Endothelial cell of umbilical vein (primary cell): Measurements from ENCODE around the gene FBXO27. TPM values are rescaled to one million over a fixed set of nuclear protein-coding genes. Genes with fewer than 3 reads are reported as not detected.

Experiments used
- BruUV-seq: library from RNA; stranded (reverse); fragments of 400-500 nt; replicated peaks from 2 replicates; lab custom pipeline; 2021; lab: Mats Ljungman, UMichigan
- CTCF ChIA-PET: fragments of 300-600, 350-600 bp; sonication (Branson Sonifier 250); formaldehyde crosslinking; loops from one replicate; lab custom pipeline; 2021; ENCODE audit warnings: antibody characterized with exemption, inconsistent platforms; lab: Charles Lee
- POLR2A ChIA-PET: fragments of 300-600, 350-600 bp; sonication (Branson Sonifier 250); formaldehyde crosslinking; loops from one replicate; lab custom pipeline; 2021; ENCODE audit warnings: antibody characterized with exemption, inconsistent platforms; lab: Charles Lee
- DNase-seq: peaks from one replicate; pipeline ENCODE4 v3.0.0-alpha.2; 2011; ENCODE audit warnings: low read depth, low spot score
- FAIRE-seq: peaks from 2 replicates; lab custom pipeline; 2011; peaks lifted over from hg19 to GRCh38; lab: Jason Lieb, UNC
- H2AFZ ChIP-seq: 2 replicates; pipeline ENCODE4 v1.6.0; 2012; ENCODE audit warnings: low read depth, low read length, control low read depth, inconsistent platforms
- H3K27ac ChIP-seq: 2 replicates; pipeline ENCODE4 v1.5.1; 2011; ENCODE audit warnings: low read depth, mild to moderate bottlenecking, control low read depth, low read length, moderate library complexity; ENCODE audit not compliant: insufficient read depth
- H3K27me3 ChIP-seq, 2 experiments: 2 replicates each; pipeline versions ENCODE4 v1.6.0 to v1.6.1; 2011; ENCODE audit warnings: low read length in 2 of 2, mixed read lengths in 1 of 2; ENCODE audit not compliant: control insufficient read depth in 2 of 2, insufficient read depth in 2 of 2
- H3K36me3 ChIP-seq, 2 experiments: 2 replicates in 1 of 2; 3 replicates in 1 of 2; pipeline ENCODE4 v1.5.1; 2011; ENCODE audit warnings: low read length in 2 of 2, mild to moderate bottlenecking in 1 of 2, moderate library complexity in 1 of 2; ENCODE audit not compliant: control insufficient read depth in 2 of 2, insufficient read depth in 2 of 2; ENCODE audit errors: extremely low read depth in 1 of 2
- H3K4me1 ChIP-seq: 3 replicates; pipeline ENCODE4 v1.5.1; 2011; ENCODE audit warnings: mild to moderate bottlenecking, low read length; ENCODE audit not compliant: control insufficient read depth, insufficient read depth; ENCODE audit errors: extremely low read depth
- H3K4me2 ChIP-seq: 2 replicates; pipeline ENCODE4 v1.6.1; 2011; ENCODE audit warnings: low read length, control low read depth, mixed read lengths; ENCODE audit not compliant: insufficient read depth
- H3K4me3 ChIP-seq, 3 experiments: fragments of 200-600 bp in 1 of 3; sonication (generic), shearing (Covaris generic) in 1 of 3; replicated peaks in 1 of 3; 2 replicates each; pipeline ENCODE4 v1.5.1; 2011 to 2016; ENCODE audit warnings: control low read depth in 3 of 3, low read length in 3 of 3, mild to moderate bottlenecking in 2 of 3, inconsistent platforms in 1 of 3, low read depth in 1 of 3, moderate library complexity in 1 of 3; ENCODE audit not compliant: insufficient read depth in 1 of 3
- H3K79me2 ChIP-seq: 2 replicates; pipeline ENCODE4 v1.6.0; 2012; ENCODE audit warnings: low read length, inconsistent platforms; ENCODE audit not compliant: control insufficient read depth, insufficient read depth
- H3K9ac ChIP-seq: replicated peaks from 2 replicates; pipeline ENCODE3; 2011; ENCODE audit warnings: low read length, control low read depth; ENCODE audit not compliant: insufficient read depth; ENCODE audit errors: extremely low read depth
- H3K9me1 ChIP-seq: replicated peaks from 3 replicates; pipeline ENCODE4 v1.6.0; 2011; ENCODE audit warnings: mild to moderate bottlenecking, low read length; ENCODE audit not compliant: control insufficient read depth, insufficient read depth; ENCODE audit errors: extremely low read depth
- H3K9me3 ChIP-seq: replicated peaks from 2 replicates; pipeline ENCODE4 v1.5.1; 2012; ENCODE audit warnings: low read length, inconsistent platforms; ENCODE audit not compliant: control insufficient read depth, insufficient read depth
- H4K20me1 ChIP-seq: replicated peaks from 2 replicates; pipeline ENCODE3; 2011; ENCODE audit warnings: mild to moderate bottlenecking, low read length; ENCODE audit not compliant: control insufficient read depth, insufficient read depth; ENCODE audit errors: extremely low read depth
- EZH2 ChIP-seq: IDR thresholded peaks from 2 replicates; pipeline ENCODE4 v1.6.1; 2012; ENCODE audit warnings: borderline replicate concordance, low read depth, mild to moderate bottlenecking, moderate library complexity, low read length, inconsistent platforms; ENCODE audit not compliant: severe bottlenecking
- FOS ChIP-seq: IDR thresholded peaks from 2 replicates; pipeline ENCODE4 v1.6.1; 2011; ENCODE audit warnings: mild to moderate bottlenecking, low read length, moderate library complexity, borderline replicate concordance; ENCODE audit not compliant: insufficient read depth
- GATA2 ChIP-seq: IDR thresholded peaks from 2 replicates; pipeline ENCODE4 v1.7.0; 2011; ENCODE audit warnings: low read depth, mild to moderate bottlenecking, moderate library complexity, mixed read lengths, low read length; ENCODE audit not compliant: insufficient read length, insufficient read depth
- JUN ChIP-seq: IDR thresholded peaks from 2 replicates; pipeline ENCODE4 v1.6.1; 2011; ENCODE audit warnings: borderline replicate concordance, low read depth; ENCODE audit not compliant: insufficient read length, insufficient read depth
- MYC ChIP-seq: IDR thresholded peaks from one replicate; pipeline ENCODE4 v1.6.1; 2011; ENCODE audit warnings: mild to moderate bottlenecking, low read depth, low read length
- POLR2A ChIP-seq: IDR thresholded peaks from 2 replicates; pipeline ENCODE4 v1.6.1; 2012; ENCODE audit warnings: low read depth, mild to moderate bottlenecking, control low read depth, low read length
- POLR2AphosphoS5 ChIP-seq: IDR thresholded peaks from 2 replicates; pipeline ENCODE4 v1.6.1; 2012; ENCODE audit warnings: low read depth, mild to moderate bottlenecking, control low read depth, low read length, moderate library complexity; ENCODE audit not compliant: insufficient read depth
- dilution Hi-C: fragments of 300-500 bp; cut with MboI; formaldehyde crosslinking; loops from one replicate; pipeline ENCODE4 v1.15.0; 2019; ENCODE audit warnings: low sequenced_read_pairs; ENCODE audit not compliant: extremely low pct_ligation_motif_present
- intact Hi-C: fragments of 100-400 bp; cut with micrococcal nuclease; formaldehyde crosslinking; loops from one replicate; pipeline ENCODE4 v1.10.0; 2022
- polyA plus RNA-seq, 4 experiments: library from polyadenylated mRNA; depleted of rRNA in 3 of 4; stranded (reverse) in 3 of 4; unstranded in 1 of 4; fragments of >200 nt; gene quantifications; 2 replicates each; pipeline versions ENCODE4 v1.2.1 to v1.2.3, GENCODE V29; 2011 to 2012; ENCODE audit warnings: missing spikeins in 1 of 4
- total RNA-seq: library from RNA; stranded (reverse); gene quantifications from 2 replicates; pipeline ENCODE4 v1.2.3, GENCODE V29; 2021
- TF ChIP-seq, protein P1 (sequence below), 2 donors: IDR thresholded peaks; 1 replicate in 1 of 2; 2 replicates in 1 of 2; pipeline ENCODE4 v1.5.1; 2011; ENCODE audit warnings: low read length in 2 of 2, mild to moderate bottlenecking in 2 of 2, moderate library complexity in 2 of 2, control low read depth in 1 of 2, inconsistent platforms in 1 of 2, low read depth in 1 of 2; ENCODE audit not compliant: insufficient read depth in 1 of 2; ENCODE audit errors: extremely low read depth in 1 of 2
- TF ChIP-seq, protein P2 (sequence below): IDR thresholded peaks from 2 replicates; pipeline ENCODE4 v1.6.1; 2011; ENCODE audit not compliant: insufficient read depth, insufficient read length

The FBXO27 gene
- total and polyA plus RNA-seq, 2 donors (not counting 3 experiments of a cell fraction or from before 2014, with no cell fraction given), result 3.5 to 4.2 TPM

DNA sequence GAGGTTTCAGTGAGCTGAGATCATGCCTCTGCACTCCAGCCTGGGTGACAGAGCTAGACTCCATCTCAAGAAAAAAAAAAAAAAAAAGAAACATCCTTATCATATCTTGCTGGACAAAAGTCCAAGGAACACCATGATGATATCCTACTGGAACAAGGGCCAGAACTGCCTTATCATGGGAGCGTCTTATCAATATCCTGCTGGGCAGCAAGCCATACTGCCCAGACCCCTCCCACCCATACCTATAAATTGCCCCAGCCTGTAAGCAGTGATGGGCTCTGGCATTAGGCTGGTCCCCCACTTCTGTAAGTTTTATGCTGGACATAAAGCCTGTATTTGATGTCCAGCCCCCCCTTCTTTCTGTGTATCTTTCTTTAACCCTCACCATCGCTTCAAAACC, 14.7 kb upstream of the FBXO27 start:
- intact Hi-C loops, result no loop called here
- CTCF ChIA-PET, result no interaction called here
- POLR2A ChIA-PET, result interaction anchor here (0.6 to 0.7 kb wide), 2 partner anchors 13 to 92 kb away, joined by 3 to 7 read pairs; no protein-coding TSS in a partner anchor

More for the DNA sequence above, 14.7 kb upstream of the FBXO27 start:
- Histone ChIP-seq H3K4me2 (no peak overlapping the region), H3K27me3 (peaks cover 0 to 1% of the 10 kb centered on the region in 2 experiments), H3K4me1 (no peaks in the 10 kb centered on the region), H3K36me3 (no peaks in the 10 kb centered on the region), H3K27ac (no peak overlapping the region), H3K9ac (no peak overlapping the region), H4K20me1 (no peaks in the 10 kb centered on the region), H3K79me2 (no peaks in the 10 kb centered on the region), H2AFZ (no peak overlapping the region), H3K9me1 (no peaks in the 10 kb centered on the region), H3K9me3 (no peaks in the 10 kb centered on the region), H3K4me3 (no peak overlapping the region)
- no peak for TF ChIP-seq MYC
- no peak for TF ChIP-seq POLR2A
- no peak for TF ChIP-seq EZH2
- no peak for TF ChIP-seq POLR2AphosphoS5
- no peak for TF ChIP-seq FOS
- TF ChIP-seq GATA2, result no peak
- TF ChIP-seq, protein P1, sequence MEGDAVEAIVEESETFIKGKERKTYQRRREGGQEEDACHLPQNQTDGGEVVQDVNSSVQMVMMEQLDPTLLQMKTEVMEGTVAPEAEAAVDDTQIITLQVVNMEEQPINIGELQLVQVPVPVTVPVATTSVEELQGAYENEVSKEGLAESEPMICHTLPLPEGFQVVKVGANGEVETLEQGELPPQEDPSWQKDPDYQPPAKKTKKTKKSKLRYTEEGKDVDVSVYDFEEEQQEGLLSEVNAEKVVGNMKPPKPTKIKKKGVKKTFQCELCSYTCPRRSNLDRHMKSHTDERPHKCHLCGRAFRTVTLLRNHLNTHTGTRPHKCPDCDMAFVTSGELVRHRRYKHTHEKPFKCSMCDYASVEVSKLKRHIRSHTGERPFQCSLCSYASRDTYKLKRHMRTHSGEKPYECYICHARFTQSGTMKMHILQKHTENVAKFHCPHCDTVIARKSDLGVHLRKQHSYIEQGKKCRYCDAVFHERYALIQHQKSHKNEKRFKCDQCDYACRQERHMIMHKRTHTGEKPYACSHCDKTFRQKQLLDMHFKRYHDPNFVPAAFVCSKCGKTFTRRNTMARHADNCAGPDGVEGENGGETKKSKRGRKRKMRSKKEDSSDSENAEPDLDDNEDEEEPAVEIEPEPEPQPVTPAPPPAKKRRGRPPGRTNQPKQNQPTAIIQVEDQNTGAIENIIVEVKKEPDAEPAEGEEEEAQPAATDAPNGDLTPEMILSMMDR (IDR thresholded peaks at IDR 0.05; ENCODE audit: extremely low read depth in 1 of 2, insufficient read depth in 1 of 2, low read depth in 1 of 2, low read length in 2 of 2), result no peak
- TF ChIP-seq JUN, result no peak
- TF ChIP-seq, protein P2, sequence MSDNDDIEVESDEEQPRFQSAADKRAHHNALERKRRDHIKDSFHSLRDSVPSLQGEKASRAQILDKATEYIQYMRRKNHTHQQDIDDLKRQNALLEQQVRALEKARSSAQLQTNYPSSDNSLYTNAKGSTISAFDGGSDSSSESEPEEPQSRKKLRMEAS, result no peak
- dilution Hi-C loops, result no loop called here
- BruUV-seq, result no TSS peak
- DNase-seq, result no peak
- no peak for FAIRE-seq
